SW 1271 (cell line): ENCODE data around the gene TCF7L1.
"Not testable (repeated sequence)": the region's sequence is repeated elsewhere in the genome, so short reads cannot be mapped to it uniquely, and the experiment has no call there.

Experiments
- DNase-seq, 2 experiments: peaks; one replicate each; lab custom pipeline; 2025; lab: John Stamatoyannopoulos, UW

TCF7L1 gene

GRCh38 chr2:85184990-85185389, 51.8 kb downstream of the TCF7L1 start:
- DNase-seq = no peak

- no peak for DNase-seq
These were observed 52.3 kb downstream of the TCF7L1 start for GRCh38 chr2:85185431-85185940.

GRCh38 chr2:85187069-85187468, 53.9 kb downstream of the TCF7L1 start:
- no peak for DNase-seq

- DNase-seq = no peak
These were observed 55.7 kb downstream of the TCF7L1 start for GRCh38 chr2:85188852-85189251.

- no peak for DNase-seq
These were observed 56.5 kb downstream of the TCF7L1 start for GRCh38 chr2:85189606-85190270.

- DNase-seq = no peak
These were observed 58.0 kb downstream of the TCF7L1 start for GRCh38 chr2:85191157-85191556.

- no peak for DNase-seq
These were observed 61.7 kb downstream of the TCF7L1 start for GRCh38 chr2:85194780-85195480.

GRCh38 chr2:85195956-85196355, 62.8 kb downstream of the TCF7L1 start:
- DNase-seq = no peak

GRCh38 chr2:85199698-85200097, 66.5 kb downstream of the TCF7L1 start:
- DNase-seq = no peak

GRCh38 chr2:85209887-85210286, 76.7 kb downstream of the TCF7L1 start:
- DNase-seq = no peak

- no peak for DNase-seq
These were observed 77.3 kb downstream of the TCF7L1 start for GRCh38 chr2:85210511-85210910.

- DNase-seq = not testable (repeated sequence)
These were observed 78.4 kb downstream of the TCF7L1 start for GRCh38 chr2:85211606-85212005.

- DNase-seq = no peak
These were observed 79.6 kb downstream of the TCF7L1 start for GRCh38 chr2:85212841-85213240.

- DNase-seq = no peak
These were observed 80.2 kb downstream of the TCF7L1 start for GRCh38 chr2:85213404-85213803.

- DNase-seq = no peak
These were observed 80.8 kb downstream of the TCF7L1 start for GRCh38 chr2:85213901-85214512.

- DNase-seq = no peak
These were observed 81.9 kb downstream of the TCF7L1 start for GRCh38 chr2:85215081-85215447.

- no peak for DNase-seq
These were observed 82.5 kb downstream of the TCF7L1 start for GRCh38 chr2:85215448-85216401.

- no peak for DNase-seq
These were observed 83.7 kb downstream of the TCF7L1 start for GRCh38 chr2:85216927-85217326.

- no peak for DNase-seq
These were observed 88.0 kb downstream of the TCF7L1 start for GRCh38 chr2:85221067-85221691.

GRCh38 chr2:85222792-85223191, 89.6 kb downstream of the TCF7L1 start:
- no peak for DNase-seq

- DNase-seq = no peak
These were observed 93.6 kb downstream of the TCF7L1 start for GRCh38 chr2:85226783-85227182.
